Parathyroid adenoma (tissue), 2 donors: Measurements from ENCODE around the gene MAP1B.

ENCODE experiments used
- H2AFZ ChIP-seq: fragments of 300-600 bp; sonication (generic); one replicate; pipeline ENCODE4 v1.7.0; 2017; ENCODE audit warnings: antibody characterized with exemption, mild to moderate bottlenecking
- H3K27ac ChIP-seq: fragments of 300-600 bp; sonication (generic); one replicate; pipeline ENCODE4 v1.7.0; 2017
- H3K27me3 ChIP-seq: fragments of 300-600 bp; sonication (generic); one replicate; pipeline ENCODE4 v1.7.0; 2017; ENCODE audit warnings: low read length; ENCODE audit not compliant: control insufficient read depth, insufficient read depth
- H3K36me3 ChIP-seq: fragments of 300-600 bp; sonication (generic); one replicate; pipeline ENCODE4 v1.7.0; 2017; ENCODE audit warnings: low read length; ENCODE audit not compliant: control insufficient read depth, insufficient read depth
- H3K4me1 ChIP-seq: fragments of 300-600 bp; sonication (generic); one replicate; pipeline ENCODE4 v1.7.0; 2017; ENCODE audit warnings: control low read depth
- H3K4me2 ChIP-seq: fragments of 300-600 bp; sonication (generic); one replicate; pipeline ENCODE4 v1.7.0; 2017; ENCODE audit warnings: low read length
- H3K4me3 ChIP-seq: fragments of 300-600 bp; sonication (generic); one replicate; pipeline ENCODE4 v1.7.0; 2017; ENCODE audit warnings: low read depth, low read length
- H3K79me2 ChIP-seq: fragments of 300-600 bp; sonication (generic); one replicate; pipeline ENCODE4 v1.7.0; 2017; ENCODE audit warnings: control low read depth
- H3K9ac ChIP-seq: fragments of 300-600 bp; sonication (generic); one replicate; pipeline ENCODE4 v1.7.0; 2017; ENCODE audit warnings: mild to moderate bottlenecking
- H3K9me3 ChIP-seq: fragments of 300-600 bp; sonication (generic); one replicate; pipeline ENCODE4 v1.7.0; 2017; ENCODE audit warnings: low read length; ENCODE audit not compliant: control insufficient read depth
- CTCF ChIP-seq: fragments of 300-600 bp; sonication (generic); IDR thresholded peaks from one replicate; pipeline ENCODE4 v1.7.0; 2017; ENCODE audit warnings: antibody characterized with exemption, mild to moderate bottlenecking
- donor health status: primary hyperparathyroidism.

MAP1B gene

GRCh38 chr5:72065751-72066255 lies 41.5 kb upstream of the MAP1B start:
- Histone ChIP-seq H3K79me2 (no peaks in the 10 kb centered on the region), H3K4me1 (no peaks in the 10 kb centered on the region), H3K9ac (no peak overlapping the region), H3K36me3 (no peaks in the 10 kb centered on the region), H3K9me3 (no peaks in the 10 kb centered on the region), H3K4me2 (no peak overlapping the region), H3K27ac (no peak overlapping the region), H3K4me3 (no peak overlapping the region), H2AFZ (no peak overlapping the region), H3K27me3 (no peaks in the 10 kb centered on the region)
- no peak for TF ChIP-seq CTCF

GRCh38 chr5:72066705-72067107 lies 40.6 kb upstream of the MAP1B start:
- TF ChIP-seq CTCF = no peak
- Histone ChIP-seq H3K4me1 (no peaks in the 10 kb centered on the region), H3K4me2 (no peak overlapping the region), H3K9me3 (no peaks in the 10 kb centered on the region), H3K79me2 (no peaks in the 10 kb centered on the region), H3K36me3 (no peaks in the 10 kb centered on the region), H3K4me3 (no peak overlapping the region), H3K27me3 (no peaks in the 10 kb centered on the region), H2AFZ (no peak overlapping the region), H3K27ac (no peak overlapping the region), H3K9ac (no peak overlapping the region)

- Histone ChIP-seq H3K9me3 (no peaks in the 10 kb centered on the region), H3K4me1 (no peaks in the 10 kb centered on the region), H3K36me3 (no peaks in the 10 kb centered on the region), H3K79me2 (no peaks in the 10 kb centered on the region), H3K4me2 (no peak overlapping the region), H3K9ac (no peak overlapping the region), H2AFZ (no peak overlapping the region), H3K27me3 (no peaks in the 10 kb centered on the region), H3K4me3 (no peak overlapping the region), H3K27ac (no peak overlapping the region)
- TF ChIP-seq CTCF = no peak
Observed at GRCh38 chr5:72067682-72068470, 39.4 kb upstream of the MAP1B start.

GRCh38 chr5:72070529-72070928 lies 36.7 kb upstream of the MAP1B start:
- Histone ChIP-seq H3K79me2 (no peaks in the 10 kb centered on the region), H3K4me1 (no peaks in the 10 kb centered on the region), H3K27me3 (no peaks in the 10 kb centered on the region), H3K9me3 (no peaks in the 10 kb centered on the region), H3K4me2 (no peak overlapping the region), H3K9ac (no peak overlapping the region), H3K4me3 (no peak overlapping the region), H3K27ac (no peak overlapping the region), H3K36me3 (no peaks in the 10 kb centered on the region), H2AFZ (no peak overlapping the region)
- no peak for TF ChIP-seq CTCF

- Histone ChIP-seq H2AFZ (no peak overlapping the region), H3K27me3 (no peaks in the 10 kb centered on the region), H3K9me3 (no peaks in the 10 kb centered on the region), H3K4me3 (no peak overlapping the region), H3K27ac (no peak overlapping the region), H3K36me3 (no peaks in the 10 kb centered on the region), H3K9ac (no peak overlapping the region), H3K79me2 (no peaks in the 10 kb centered on the region), H3K4me1 (no peaks in the 10 kb centered on the region), H3K4me2 (no peak overlapping the region)
- no peak for TF ChIP-seq CTCF
Observed at GRCh38 chr5:72071906-72072305, 35.4 kb upstream of the MAP1B start.
